SU-DHL-6 (cell line): ENCODE measurements around the gene PLA2G6.

Source experiments
- CTCF ChIP-seq: fragments of 200-600 bp; sonication (generic); IDR thresholded peaks from one replicate; pipeline ENCODE4 v1.5.1; 2017; ENCODE audit warnings: antibody characterized with exemption, mild to moderate bottlenecking, low read length, moderate library complexity; ENCODE audit not compliant: insufficient read depth, poor library complexity, severe bottlenecking
- EZH2phosphoT487 ChIP-seq: fragments of 200-600 bp; sonication (generic), shearing (Covaris generic); conservative IDR thresholded peaks from 2 replicates; pipeline ENCODE4 v1.6.1; 2018; ENCODE audit warnings: mild to moderate bottlenecking, antibody characterized with exemption, low read length, moderate library complexity, mixed read lengths

DNA sequence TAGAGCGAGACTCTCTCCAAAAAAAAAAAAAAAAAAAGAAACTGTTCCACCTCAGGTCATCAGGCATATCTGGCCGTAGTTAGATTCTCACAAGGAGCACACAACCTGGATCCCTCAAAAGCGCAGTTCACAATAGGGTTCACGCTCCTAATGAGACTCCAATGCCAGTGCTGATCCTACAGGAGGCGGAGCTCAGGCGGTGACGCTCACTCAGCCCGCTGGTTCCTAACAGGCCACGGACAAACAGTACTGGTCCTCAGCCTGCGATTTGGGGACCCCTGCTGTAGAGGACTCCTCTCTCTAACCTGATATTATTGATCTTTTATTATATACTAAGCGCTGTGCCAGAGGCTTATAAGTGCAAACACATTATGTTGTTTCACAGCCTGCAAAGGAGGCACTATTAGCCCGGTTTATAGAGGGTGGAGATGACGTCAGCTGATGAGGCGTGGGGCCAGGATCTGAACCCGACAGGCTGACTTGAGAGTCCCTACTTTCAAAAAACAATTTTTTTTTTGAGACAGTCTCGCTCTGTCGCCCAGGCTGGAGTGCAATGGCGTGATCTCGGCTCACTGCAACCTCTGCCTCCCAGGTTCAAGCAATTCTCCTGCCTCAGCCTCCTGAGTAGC, 15.3 kb upstream of the PLA2G6 start:
- TF ChIP-seq CTCF (no peak), EZH2phosphoT487 (no peak)
